ENCODE measurements around the gene DENND2A.
"Not testable (repeated sequence)": the region's sequence is repeated elsewhere in the genome, so short reads cannot be mapped to it uniquely, and the experiment has no call there.

DENND2A gene

GRCh38 chr7:140539461-140539860 is 101.2 kb downstream of the DENND2A start:
- no peak for DNase-seq

DNA sequence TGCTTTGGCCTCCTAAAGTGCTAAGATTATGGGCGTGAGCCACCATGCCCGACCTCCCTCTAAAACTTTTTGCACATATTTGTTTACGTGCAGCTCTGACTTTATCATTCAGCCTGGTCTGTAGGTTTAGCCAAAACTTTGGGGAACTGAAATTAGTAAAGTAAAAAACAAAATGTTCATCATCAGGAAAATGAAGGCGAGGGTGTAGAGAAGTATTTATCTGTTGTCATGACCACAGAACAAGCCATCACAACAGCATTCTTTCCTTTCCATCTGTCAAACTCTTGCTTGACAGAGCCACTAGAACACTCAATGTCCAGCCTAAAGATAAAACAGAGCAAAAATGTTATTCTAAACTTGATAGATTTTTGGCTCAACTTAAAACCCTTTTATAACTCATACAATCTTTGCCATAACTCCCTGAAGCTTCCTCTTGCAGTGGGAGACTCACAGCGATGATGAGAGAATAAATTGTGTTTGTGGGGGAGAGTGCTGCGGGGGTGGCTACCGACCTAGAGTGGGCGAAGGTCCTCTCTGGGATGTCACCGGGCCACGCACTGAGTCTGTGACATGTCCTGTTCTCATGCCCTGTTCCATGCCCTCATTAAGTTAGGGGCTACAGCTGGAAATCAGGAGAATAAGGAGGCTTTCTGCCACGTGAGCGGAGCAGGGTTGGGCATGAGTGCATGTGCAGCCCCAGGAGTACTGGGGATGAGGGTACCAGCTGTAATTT is 102.7 kb downstream of the DENND2A start:
- DNase-seq, result no peak

- no peak for DNase-seq
Measured at GRCh38 chr7:140534743-140535142, 105.9 kb downstream of the DENND2A start.

- no peak for DNase-seq
Measured at GRCh38 chr7:140533394-140533872, 107.2 kb downstream of the DENND2A start.

GRCh38 chr7:140529428-140529827 is 111.2 kb downstream of the DENND2A start:
- not testable (repeated sequence) for DNase-seq

DNA sequence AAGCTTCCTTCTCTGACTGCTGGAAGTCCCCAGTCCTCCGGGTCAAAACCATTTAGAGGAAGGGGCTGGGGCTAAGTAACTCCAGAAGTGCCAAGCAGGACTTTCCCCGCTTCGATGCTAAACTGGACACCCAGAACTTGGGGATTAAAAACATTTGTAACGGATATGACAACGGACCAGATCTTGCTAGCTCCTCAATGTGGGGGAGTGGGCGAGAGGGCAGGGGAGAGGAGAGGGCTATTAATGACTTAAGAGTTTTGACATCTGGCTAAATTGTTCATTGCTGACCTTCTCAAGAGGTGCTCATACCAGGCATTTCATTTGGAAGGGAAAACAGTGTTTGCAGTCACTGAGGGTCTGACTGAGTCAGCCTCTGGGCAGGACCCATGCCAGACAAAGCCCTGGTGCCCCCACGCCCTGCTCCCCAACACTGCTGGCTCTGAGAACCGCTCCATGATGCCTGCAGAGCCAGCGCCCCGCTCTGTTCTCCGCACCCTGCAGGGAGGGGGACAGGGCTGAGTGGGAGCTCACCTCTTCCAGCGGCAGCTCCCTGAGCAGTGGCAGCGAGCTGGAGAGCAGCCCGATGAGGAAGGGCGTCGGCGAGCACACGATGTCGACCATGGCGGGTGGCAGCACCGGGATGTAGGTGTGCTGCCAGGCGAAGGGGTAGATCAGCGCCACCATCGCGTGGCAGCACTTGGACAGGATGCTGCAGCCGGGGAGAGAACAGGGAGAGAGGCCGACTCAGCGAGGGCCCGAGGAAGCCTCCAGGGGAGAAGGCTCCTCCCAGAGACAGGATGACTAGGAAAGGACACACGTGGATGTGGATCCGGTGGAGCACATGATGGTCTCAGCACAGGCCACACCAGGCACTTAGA is 113.6 kb downstream of the DENND2A start:
- DNase-seq, result no peak

GRCh38 chr7:140526214-140526613 is 114.4 kb downstream of the DENND2A start:
- DNase-seq, result no peak

DNA sequence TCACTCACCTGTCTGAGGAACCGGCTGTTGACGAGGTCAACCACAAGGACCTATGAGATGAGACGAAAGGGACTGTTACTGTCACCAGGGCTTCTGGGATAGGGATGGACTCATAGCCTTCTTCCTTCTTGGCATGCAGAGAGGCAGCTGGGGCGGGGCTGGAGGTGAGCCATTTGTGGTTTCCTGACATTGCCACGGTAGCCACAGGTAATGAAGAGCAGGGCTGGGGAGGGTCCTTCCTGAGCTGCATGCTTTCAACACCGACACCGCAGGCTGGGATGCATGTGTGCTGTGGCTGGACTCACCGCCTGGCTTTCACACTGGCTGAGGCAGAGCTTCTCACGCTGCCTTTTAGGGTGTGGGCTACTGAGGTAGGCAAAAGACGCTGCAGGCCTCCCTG is 114.9 kb downstream of the DENND2A start:
- peak; percentile 57 for DNase-seq

GRCh38 chr7:140521421-140521820 is 119.2 kb downstream of the DENND2A start:
- DNase-seq, result no peak

DNA sequence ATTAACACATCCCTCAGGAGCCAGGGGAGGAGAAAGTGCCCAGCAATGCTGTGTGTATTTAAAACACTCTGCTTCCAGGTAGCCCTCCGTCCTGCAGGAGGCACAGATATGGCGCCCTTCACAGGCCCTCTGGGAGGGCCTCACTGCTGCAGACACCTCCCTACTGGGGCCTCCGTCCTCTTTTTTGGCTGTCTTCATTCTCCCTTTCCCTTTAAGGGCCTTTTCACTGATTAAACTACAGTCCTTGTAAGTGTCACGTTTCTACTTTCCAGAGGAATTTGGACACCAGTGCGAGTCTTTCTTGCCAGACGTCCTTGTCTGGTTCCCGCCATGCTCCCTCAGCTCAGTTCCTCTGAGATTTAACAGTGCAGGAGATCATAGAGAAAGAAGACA is 121.6 kb downstream of the DENND2A start:
- no peak for DNase-seq

GRCh38 chr7:140518370-140519006 is 122.1 kb downstream of the DENND2A start:
- no peak for DNase-seq

GRCh38 chr7:140517546-140518369 is 122.9 kb downstream of the DENND2A start:
- peak; percentile 92 for DNase-seq

DNA sequence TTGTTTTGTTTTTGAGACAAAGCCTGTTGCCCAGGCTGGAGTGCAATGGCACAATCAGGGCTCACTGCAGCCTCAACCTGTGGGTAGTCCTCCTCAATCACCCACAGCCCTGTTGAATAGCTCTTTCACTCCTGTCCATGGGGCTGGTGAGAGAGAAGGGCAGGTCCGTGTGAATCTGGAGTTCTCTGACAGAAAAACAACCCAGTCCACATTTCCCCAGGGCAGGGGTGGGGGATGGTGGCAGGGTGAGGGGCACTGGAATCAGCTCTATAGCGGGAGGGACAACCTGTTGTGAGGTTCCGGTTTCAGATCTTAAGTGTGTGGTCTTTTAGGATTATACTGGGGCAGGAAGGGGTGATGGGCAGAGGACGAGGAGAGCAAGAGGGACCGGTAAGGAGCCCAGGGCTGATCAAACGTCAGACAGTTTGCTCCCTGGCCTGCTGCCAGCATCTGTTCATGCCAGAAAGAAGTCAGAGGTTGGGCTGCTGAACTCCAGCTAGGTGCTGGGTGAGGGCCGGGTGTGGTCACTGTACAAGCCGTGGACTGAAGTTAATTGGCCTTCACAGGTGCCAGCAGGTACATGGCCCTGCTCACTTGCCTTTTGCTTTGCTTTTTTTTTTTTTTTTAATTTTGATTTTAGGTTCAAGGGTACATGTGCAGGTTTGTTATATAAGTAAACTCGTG is 128.2 kb downstream of the DENND2A start:
- peak; percentile 96 for DNase-seq

- DNase-seq, result no peak
Measured at GRCh38 chr7:140509789-140510188, 130.8 kb downstream of the DENND2A start.

DNA sequence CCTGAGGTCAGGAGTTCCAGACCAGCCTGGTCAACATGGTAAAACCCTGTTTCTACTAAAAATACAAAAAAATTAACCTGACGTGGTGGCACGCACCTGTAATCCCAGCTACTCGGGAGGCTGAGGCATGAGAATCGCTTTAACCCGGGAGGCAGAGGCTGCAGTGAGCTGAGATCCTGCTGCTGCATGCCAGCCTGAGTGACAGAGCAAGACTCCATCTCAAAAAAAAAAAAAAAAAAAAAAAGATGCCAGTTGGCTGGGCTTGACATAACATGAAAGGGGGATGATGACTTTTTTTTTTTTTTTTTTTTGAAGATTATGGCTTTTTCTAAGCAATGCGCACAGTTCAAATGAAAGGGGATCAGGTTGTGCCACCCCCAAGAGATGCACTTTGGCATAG is 133.1 kb downstream of the DENND2A start:
- DNase-seq, result not testable (repeated sequence)

GRCh38 chr7:140506788-140507464 is 133.7 kb downstream of the DENND2A start:
- peak; percentile 65 for DNase-seq

GRCh38 chr7:140501966-140502365 is 138.6 kb downstream of the DENND2A start:
- peak; percentile 89 for DNase-seq

DNA sequence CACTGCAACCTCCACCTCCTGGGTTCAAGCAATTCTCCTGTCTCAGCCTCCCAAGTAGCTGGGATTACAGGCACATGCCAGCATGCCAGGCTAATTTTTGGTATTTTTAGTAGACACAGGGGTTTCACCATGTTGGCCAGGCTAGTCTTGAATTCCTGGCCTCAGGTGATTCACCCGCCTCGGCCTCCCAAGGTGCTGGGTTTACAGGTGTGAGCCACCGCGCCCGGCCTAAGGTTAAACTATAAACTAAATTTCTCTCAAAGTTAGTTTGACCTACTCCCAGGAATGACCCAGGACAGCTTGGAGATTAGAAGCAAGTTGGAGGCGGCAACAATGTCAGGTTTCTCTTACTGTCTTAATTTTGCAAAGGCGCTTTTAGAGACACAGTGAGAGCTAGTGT is 142.8 kb downstream of the DENND2A start:
- not testable (repeated sequence) for DNase-seq

DNA sequence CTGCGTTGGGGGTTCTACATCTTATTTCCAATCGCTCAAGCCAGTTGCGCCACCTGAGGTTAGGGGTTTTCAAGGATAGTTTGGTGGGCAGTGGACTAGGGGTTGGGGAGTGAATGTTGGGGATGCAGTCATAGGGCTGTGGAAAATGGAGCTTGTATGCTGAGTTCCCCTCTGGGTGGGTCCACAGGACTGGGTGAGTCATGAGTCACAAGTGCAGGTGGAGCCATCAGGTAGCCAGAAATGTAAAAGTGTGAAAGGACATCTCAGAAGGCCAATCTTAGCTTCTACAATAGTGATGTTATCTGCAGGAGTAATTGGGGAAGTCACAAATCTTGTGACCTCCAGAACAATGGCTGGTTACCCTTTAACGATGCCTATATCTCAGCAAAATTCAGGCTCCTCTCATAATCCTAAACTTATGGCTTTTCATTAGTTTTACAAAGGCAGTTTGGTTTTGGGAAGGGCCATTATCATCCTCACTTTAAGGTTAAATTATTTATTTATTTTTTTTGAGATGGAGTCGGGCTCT is 143.3 kb downstream of the DENND2A start:
- no peak for DNase-seq

DNA sequence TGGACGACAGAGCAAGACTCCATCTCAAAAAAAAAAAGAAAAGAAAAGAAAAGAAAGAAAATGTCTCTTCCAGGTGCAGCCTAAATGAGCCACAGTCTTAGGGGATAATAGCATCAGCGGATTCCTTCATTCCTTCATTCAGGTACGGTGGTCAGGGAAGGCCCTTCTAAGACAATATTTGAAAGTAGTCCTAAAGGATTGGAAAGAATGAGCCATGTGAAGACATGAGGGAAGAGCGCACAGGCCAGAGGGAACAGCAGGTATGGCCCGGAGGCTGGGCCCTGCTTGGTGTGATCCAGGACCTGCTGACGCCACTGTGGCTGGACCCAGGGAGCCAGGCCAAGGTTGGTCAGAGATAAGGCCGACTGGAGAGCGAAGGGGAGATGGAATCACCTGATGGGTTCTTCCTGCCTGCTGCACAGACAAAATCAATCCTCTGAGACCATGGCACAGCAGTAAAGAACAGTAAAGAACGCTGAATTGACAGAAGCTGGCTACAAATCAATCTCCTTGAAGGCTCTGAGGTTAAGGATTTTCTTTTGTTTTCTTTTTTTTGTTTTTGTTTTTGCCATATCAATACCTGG is 145.0 kb downstream of the DENND2A start:
- no peak for DNase-seq

GRCh38 chr7:140494867-140495266 is 145.7 kb downstream of the DENND2A start:
- no peak for DNase-seq

Measured in hematopoietic multipotent progenitor cell treated with erythropoietin and hydrocortisone succinate and interleukin-3 and kit ligand, for 6 days (in vitro differentiated cells).